Psoas muscle (tissue), 8 donors: ENCODE data around the gene FARP2. TPM values are rescaled to one million over a fixed set of nuclear protein-coding genes. Genes with fewer than 3 reads are reported as not detected.

Source experiments
- ATAC-seq, 4 donors: fragments of 200-7000 bp; cut with Tn5 transposase; one replicate each; pipeline ENCODE4 v1.9.1; 2020; ENCODE audit warnings: moderate library complexity in 3 of 4, mild to moderate bottlenecking in 2 of 4
- DNase-seq, 2 donors: peaks; one replicate each; pipeline ENCODE4 v3.0.0-alpha.2; 2020
- H3K27ac ChIP-seq: fragments of 200-600 bp; one replicate; pipeline ENCODE4 v1.8.0; 2022
- H3K27me3 ChIP-seq, 3 donors: fragments of 200-600 bp in 1 of 3; one replicate each; pipeline versions ENCODE4 v1.6.1 to v1.8.0; 2013 to 2022; ENCODE audit warnings: low read length in 2 of 3, mild to moderate bottlenecking in 2 of 3, moderate library complexity in 1 of 3; ENCODE audit not compliant: insufficient read depth in 3 of 3
- H3K36me3 ChIP-seq, 2 donors: fragments of 200-600 bp in 1 of 2; one replicate each; pipeline versions ENCODE4 v1.6.1 to v1.8.0; 2013 to 2022; ENCODE audit warnings: low read depth in 1 of 2, mild to moderate bottlenecking in 1 of 2, moderate library complexity in 1 of 2; ENCODE audit not compliant: insufficient read depth in 1 of 2
- H3K4me1 ChIP-seq: fragments of 200-600 bp; one replicate; pipeline ENCODE4 v1.8.0; 2022
- H3K4me3 ChIP-seq: fragments of 200-600 bp; one replicate; pipeline ENCODE4 v1.8.0; 2022; ENCODE audit warnings: mild to moderate bottlenecking
- H3K9me3 ChIP-seq: fragments of 200-600 bp; one replicate; pipeline ENCODE4 v1.8.0; 2022
- WGBS, 3 donors: extraction: QIAGEN DNeasy Blood & Tissue Kit; methylation state at CpG; one replicate each; pipeline versions ENCODE4 v1.1.6 to v1.1.7; 2013; 5-methylcytosine and 5-hydroxymethylcytosine counted together
- intact Hi-C, 2 donors: fragments of 100-400 bp; cut with DNase I; formaldehyde crosslinking; loops; one replicate each; pipeline versions ENCODE4 v1.11.0 to v1.14.2; 2022
- long read RNA-seq, 2 donors: library from polyadenylated mRNA; unstranded; transcript quantifications; one replicate each; pipeline ENCODE4 v2.0.0, GENCODE V29; 2021
- polyA plus RNA-seq, 3 donors: library from polyadenylated mRNA; stranded (reverse); fragments of 200-250 nt; gene quantifications; one replicate each; pipeline ENCODE4 v1.2.3, GENCODE V29; 2013
- total RNA-seq, 4 donors: library from RNA; stranded (reverse); fragmentation: NEBNext Ultra II Directional in 2 of 4; extraction: Animal tissue kit (Norgen Biotek cat#: 25700) in 2 of 4; gene quantifications; one replicate each; pipeline versions ENCODE4 v1.2.1 to v1.2.4, GENCODE V29; 2021 to 2023
- TF ChIP-seq, protein P1 (sequence below): fragments of 200-600 bp; IDR thresholded peaks from one replicate; pipeline ENCODE4 v1.8.0; 2022; ENCODE audit warnings: antibody characterized with exemption
- donor health status: healthy with polysubstance abuse.
- donor health status: DM: no; HTN: no; CAD: no; lungs with moderate emphysema.
- donor health status: Bipolar disorder and iron deficiency.
- donor health status: healthy.
- donor health status: DM: yes; HTN: yes; CAD: no.
- donor health status: DM: no; HTN: no; CAD: no.
- donor health status: DM: no; HTN: no; CAD: no.
- donor health status: DM: yes; HTN: yes; CAD: no.

FARP2 gene, protein sequence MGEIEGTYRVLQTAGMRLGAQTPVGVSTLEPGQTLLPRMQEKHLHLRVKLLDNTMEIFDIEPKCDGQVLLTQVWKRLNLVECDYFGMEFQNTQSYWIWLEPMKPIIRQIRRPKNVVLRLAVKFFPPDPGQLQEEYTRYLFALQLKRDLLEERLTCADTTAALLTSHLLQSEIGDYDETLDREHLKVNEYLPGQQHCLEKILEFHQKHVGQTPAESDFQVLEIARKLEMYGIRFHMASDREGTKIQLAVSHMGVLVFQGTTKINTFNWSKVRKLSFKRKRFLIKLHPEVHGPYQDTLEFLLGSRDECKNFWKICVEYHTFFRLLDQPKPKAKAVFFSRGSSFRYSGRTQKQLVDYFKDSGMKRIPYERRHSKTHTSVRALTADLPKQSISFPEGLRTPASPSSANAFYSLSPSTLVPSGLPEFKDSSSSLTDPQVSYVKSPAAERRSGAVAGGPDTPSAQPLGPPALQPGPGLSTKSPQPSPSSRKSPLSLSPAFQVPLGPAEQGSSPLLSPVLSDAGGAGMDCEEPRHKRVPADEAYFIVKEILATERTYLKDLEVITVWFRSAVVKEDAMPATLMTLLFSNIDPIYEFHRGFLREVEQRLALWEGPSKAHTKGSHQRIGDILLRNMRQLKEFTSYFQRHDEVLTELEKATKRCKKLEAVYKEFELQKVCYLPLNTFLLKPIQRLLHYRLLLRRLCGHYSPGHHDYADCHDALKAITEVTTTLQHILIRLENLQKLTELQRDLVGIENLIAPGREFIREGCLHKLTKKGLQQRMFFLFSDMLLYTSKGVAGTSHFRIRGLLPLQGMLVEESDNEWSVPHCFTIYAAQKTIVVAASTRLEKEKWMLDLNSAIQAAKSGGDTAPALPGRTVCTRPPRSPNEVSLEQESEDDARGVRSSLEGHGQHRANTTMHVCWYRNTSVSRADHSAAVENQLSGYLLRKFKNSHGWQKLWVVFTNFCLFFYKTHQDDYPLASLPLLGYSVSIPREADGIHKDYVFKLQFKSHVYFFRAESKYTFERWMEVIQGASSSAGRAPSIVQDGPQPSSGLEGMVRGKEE
- total RNA-seq (10 to 100 TPM; 17.4 to 18.4 (median 17.7) TPM), polyA plus RNA-seq (1 to 10 TPM; 5.8 to 8.4 (median 6.0) TPM)
- long read RNA-seq, donor 1, full-length matches to known transcripts = 2 of 7 reads
- long read RNA-seq, donor 1, partial matches to known transcripts = 1 of 7 reads
- long read RNA-seq, donor 1, other reads (novel, unspliced or antisense) = 4 of 7 reads
- long read RNA-seq, donor 2, full-length matches to known transcripts = 5 of 16 reads
- long read RNA-seq, donor 2, partial matches to known transcripts = 4 of 16 reads
- long read RNA-seq, donor 2, other reads (novel, unspliced or antisense) = 7 of 16 reads

DNA sequence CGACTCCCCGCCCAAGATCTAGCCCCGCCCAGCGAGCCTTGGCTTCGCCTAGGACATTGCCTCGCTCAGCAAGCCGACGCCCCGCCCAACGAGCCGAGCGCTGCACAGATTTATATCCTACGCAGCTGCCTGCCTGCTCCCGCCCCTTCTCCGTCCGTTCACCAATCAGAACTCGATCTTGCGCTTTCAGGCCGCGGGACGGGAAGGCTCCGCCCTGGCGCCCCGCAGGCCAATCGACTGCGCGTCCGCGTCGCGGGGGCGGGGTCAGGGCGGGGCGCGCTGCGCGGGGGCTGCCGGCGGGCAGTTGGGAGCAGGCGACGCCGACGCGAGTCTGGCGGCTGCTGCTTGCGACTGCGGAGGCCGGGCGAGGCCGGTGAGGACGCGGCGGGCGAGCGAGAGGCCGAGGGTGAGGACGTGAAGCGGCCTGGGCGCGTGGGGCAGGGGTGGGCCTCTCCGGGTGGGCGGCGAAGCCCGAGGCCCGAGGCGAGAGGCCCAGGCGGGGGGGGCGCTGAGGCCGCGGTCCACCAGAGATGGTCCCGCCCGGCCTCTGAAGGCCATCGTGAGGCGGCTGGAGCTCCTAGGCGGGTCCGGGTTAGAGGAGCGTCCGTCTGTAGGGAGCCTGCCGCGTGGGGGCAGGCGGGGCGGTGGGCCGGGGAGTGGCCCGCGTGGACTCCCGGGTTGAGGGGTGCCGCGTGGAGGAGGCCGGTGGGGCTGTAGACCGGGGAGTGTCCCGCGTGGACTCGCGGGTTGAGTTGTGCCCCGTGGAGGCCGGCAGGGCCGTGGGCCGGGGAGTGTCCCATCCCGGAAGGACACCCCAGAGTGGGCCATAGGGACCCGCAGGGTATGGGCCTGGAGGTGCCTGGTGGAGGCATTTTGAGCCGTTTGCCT, at the start of gene FARP2:
Gene FARP2 (plus strand): TSS at position 303 of the 888 bp plus-strand sequence. CDS start 16,823 bp downstream, outside the sequence.
- ATAC-seq (peak; percentile 90 to 93 (median 92)), DNase-seq (peak; percentile 99 to 100)
- H3K4me3 ChIP-seq = peak within 1 kb of the TSS; percentile 75
- intact Hi-C loops = loop anchor here (5.0 kb wide), 2 partner anchors 39 to 151 kb away; partner anchors contain the start of genes HDLBP (in 1 of the 2), SEPTIN2 (in 1 of the 2) and STK25 (in 1 of the 2)
- peaks cover 3 to 35% of the 10 kb centered on the region in 2 donors for H3K36me3 ChIP-seq
- H3K4me1 ChIP-seq = peaks cover 15% of the 10 kb centered on the region
- 0 to 1% (median 0%) methylated on average over 57 to 100 of the region's 101 CpGs for WGBS, 3 donors
- H3K27me3 ChIP-seq = no peaks in the 10 kb centered on the region
- TF ChIP-seq, protein P1, sequence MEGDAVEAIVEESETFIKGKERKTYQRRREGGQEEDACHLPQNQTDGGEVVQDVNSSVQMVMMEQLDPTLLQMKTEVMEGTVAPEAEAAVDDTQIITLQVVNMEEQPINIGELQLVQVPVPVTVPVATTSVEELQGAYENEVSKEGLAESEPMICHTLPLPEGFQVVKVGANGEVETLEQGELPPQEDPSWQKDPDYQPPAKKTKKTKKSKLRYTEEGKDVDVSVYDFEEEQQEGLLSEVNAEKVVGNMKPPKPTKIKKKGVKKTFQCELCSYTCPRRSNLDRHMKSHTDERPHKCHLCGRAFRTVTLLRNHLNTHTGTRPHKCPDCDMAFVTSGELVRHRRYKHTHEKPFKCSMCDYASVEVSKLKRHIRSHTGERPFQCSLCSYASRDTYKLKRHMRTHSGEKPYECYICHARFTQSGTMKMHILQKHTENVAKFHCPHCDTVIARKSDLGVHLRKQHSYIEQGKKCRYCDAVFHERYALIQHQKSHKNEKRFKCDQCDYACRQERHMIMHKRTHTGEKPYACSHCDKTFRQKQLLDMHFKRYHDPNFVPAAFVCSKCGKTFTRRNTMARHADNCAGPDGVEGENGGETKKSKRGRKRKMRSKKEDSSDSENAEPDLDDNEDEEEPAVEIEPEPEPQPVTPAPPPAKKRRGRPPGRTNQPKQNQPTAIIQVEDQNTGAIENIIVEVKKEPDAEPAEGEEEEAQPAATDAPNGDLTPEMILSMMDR = no peak
- no peaks in the 10 kb centered on the region for H3K9me3 ChIP-seq
- H3K27ac ChIP-seq = peak within 1 kb of the TSS; percentile 90

DNA sequence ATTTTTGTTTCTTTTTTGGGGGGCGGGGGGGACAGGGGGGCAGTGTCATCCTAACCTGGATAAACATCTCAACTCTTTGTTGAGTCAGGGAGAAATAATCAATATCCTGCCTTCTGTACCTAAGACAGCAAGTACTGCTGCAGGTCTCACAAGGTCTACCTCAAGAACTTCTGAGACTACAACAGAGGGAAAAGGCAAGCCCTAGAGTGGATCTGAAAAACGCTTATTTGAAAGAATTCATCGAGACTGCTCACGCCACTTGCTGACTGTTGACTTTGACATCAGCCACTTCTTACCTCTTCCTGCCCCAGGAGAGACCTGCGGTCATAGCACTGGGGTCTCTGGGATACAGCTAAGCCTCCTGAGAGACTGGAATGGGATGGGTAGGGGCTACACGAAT, 49.0 kb upstream of the FARP2 start:
- no peak for DNase-seq
- intact Hi-C loops = no loop called here
- Histone ChIP-seq H3K9me3 (no peaks in the 10 kb centered on the region), H3K27ac (no peak overlapping the region), H3K4me1 (peaks cover 93% of the 10 kb centered on the region), H3K36me3 (no peaks in the 10 kb centered on the region), H3K27me3 (no peaks in the 10 kb centered on the region), H3K4me3 (no peak overlapping the region)
- ATAC-seq = no peak
- WGBS, 3 donors = 89 to 92% (median 90%) methylated on average over 6 of the region's 6 CpGs
- TF ChIP-seq, protein P1 = no peak

DNA sequence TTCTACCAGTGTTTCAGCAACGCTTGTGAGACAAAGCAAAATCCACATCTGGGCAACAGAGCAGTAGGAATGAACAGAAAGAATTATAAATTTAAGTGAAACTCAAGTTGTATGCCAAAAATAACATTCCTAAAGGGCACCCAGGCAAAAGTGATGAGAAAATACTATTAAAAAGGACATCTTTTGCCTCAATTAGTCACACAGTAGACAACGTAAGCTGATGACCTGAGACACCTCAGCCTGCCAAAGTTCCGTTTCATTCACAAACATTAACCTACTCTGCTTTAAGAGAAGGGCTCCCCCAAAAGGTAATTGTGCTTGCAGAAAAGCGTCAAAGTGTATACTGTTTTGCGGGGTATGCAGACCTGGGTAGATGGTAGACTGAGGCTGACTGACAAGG, 47.8 kb upstream of the FARP2 start:
- Histone ChIP-seq H3K4me1 (peaks cover 93% of the 10 kb centered on the region), H3K27ac (no peak overlapping the region), H3K9me3 (no peaks in the 10 kb centered on the region), H3K4me3 (no peak overlapping the region), H3K36me3 (no peaks in the 10 kb centered on the region), H3K27me3 (no peaks in the 10 kb centered on the region)
- intact Hi-C loops = no loop called here
- ATAC-seq (no peak), DNase-seq (no peak)
- TF ChIP-seq, protein P1 = no peak
- 77 to 85% (median 78%) methylated on average over 5 of the region's 5 CpGs for WGBS, 3 donors
